Esophagus muscularis mucosa (tissue), 4 donors: ENCODE data around the gene THOC2. TPM values are rescaled to one million over a fixed set of nuclear protein-coding genes. Genes with fewer than 3 reads are reported as not detected.
"Not testable (repeated sequence)": the region's sequence is repeated elsewhere in the genome, so short reads cannot be mapped to it uniquely, and the experiment has no call there.

Experiments
- DNase-seq: peaks from one replicate; pipeline ENCODE4 v3.0.0-alpha.2; 2017; ENCODE audit errors: extremely low spot score
- H3K27ac ChIP-seq, 4 donors: fragments of 200-600 bp; sonication (generic); replicated peaks in 1 of 4; 1 replicate in 3 of 4; 2 replicates in 1 of 4; pipeline ENCODE4 v1.5.1; 2016 to 2019; ENCODE audit warnings: mild to moderate bottlenecking in 1 of 4
- H3K27me3 ChIP-seq, 4 donors: fragments of 200-600 bp; sonication (generic); one replicate each; pipeline versions ENCODE4 v1.5.1 to v1.6.0; 2016 to 2019
- H3K36me3 ChIP-seq, 4 donors: fragments of 200-600 bp; sonication (generic); one replicate each; pipeline ENCODE4 v1.5.1; 2016 to 2019
- H3K4me1 ChIP-seq, 4 donors: fragments of 200-600 bp; sonication (generic); one replicate each; pipeline ENCODE4 v1.5.1; 2016 to 2019
- H3K4me3 ChIP-seq, 4 donors: fragments of 200-600 bp; sonication (generic); 1 replicate in 2 of 4; 2 replicates in 2 of 4; pipeline ENCODE4 v1.5.1; 2016 to 2019; ENCODE audit warnings: mild to moderate bottlenecking in 4 of 4, moderate library complexity in 1 of 4
- H3K9me3 ChIP-seq, 4 donors: fragments of 200-600 bp; sonication (generic); 1 replicate in 3 of 4; 2 replicates in 1 of 4; pipeline ENCODE4 v1.5.1; 2016 to 2019
- CTCF ChIP-seq, 3 experiments: fragments of 200-600 bp in 2 of 3; fragments of 450-650 bp in 1 of 3; sonication (generic) in 2 of 3; IDR thresholded peaks; one replicate each; pipeline ENCODE4 v1.5.1; 2017 to 2019; ENCODE audit warnings: antibody characterized with exemption in 3 of 3, mild to moderate bottlenecking in 2 of 3, moderate library complexity in 1 of 3
- EP300 ChIP-seq: sonication (generic); formaldehyde crosslinking; IDR thresholded peaks from one replicate; pipeline ENCODE4 v1.6.1; 2017; ENCODE audit warnings: antibody characterized with exemption
- POLR2A ChIP-seq: fragments of 450-650 bp; IDR thresholded peaks from one replicate; pipeline ENCODE4 v1.6.1; 2017; ENCODE audit warnings: antibody characterized with exemption, moderate library complexity, mild to moderate bottlenecking, low read depth
- POLR2AphosphoS5 ChIP-seq, 2 donors: sonication (generic); formaldehyde crosslinking; IDR thresholded peaks; one replicate each; pipeline ENCODE4 v1.6.1; 2017; ENCODE audit warnings: antibody characterized with exemption in 2 of 2
- WGBS: methylation state at CpG from one replicate; pipeline ENCODE4 v1.1.5; 2018; 5-methylcytosine and 5-hydroxymethylcytosine counted together
- intact Hi-C: fragments of 100-400 bp; cut with DNase I; formaldehyde crosslinking; loops from one replicate; pipeline ENCODE4 v1.15.1; 2023
- total RNA-seq, 4 donors: library from RNA; depleted of rRNA; stranded (reverse); fragments of >200 nt; gene quantifications; one replicate each; pipeline versions ENCODE4 v1.1.0 to v1.2.1, GENCODE V29; 2016

Gene THOC2
- total RNA-seq, 4 donors from 2014 or later: 98.1 to 110 (median 109) TPM

GRCh38 chrX:123720486-123720885 lies 12.4 kb downstream of the THOC2 start:
- H3K36me3 ChIP-seq: no peaks in the 10 kb centered on the region
- intact Hi-C loops: no loop called here
- H3K9me3 ChIP-seq: no peaks in the 10 kb centered on the region
- TF ChIP-seq CTCF (IDR thresholded peaks at IDR 0.05) (no peak), POLR2AphosphoS5 (IDR thresholded peaks at IDR 0.05) (no peak), EP300 (no peak), POLR2A (no peak)
- DNase-seq: no peak
- H3K27ac ChIP-seq: no peak overlapping the region
- WGBS: 60% methylated on average over 2 of the region's 2 CpGs
- no peak overlapping the region for H3K4me3 ChIP-seq
- no peaks in the 10 kb centered on the region for H3K4me1 ChIP-seq
- no peaks in the 10 kb centered on the region for H3K27me3 ChIP-seq

GRCh38 chrX:123713841-123714240 lies 19.0 kb downstream of the THOC2 start:
- Histone ChIP-seq H3K4me3 (no peak overlapping the region), H3K27ac (no peak overlapping the region), H3K27me3 (no peaks in the 10 kb centered on the region), H3K36me3 (no peaks in the 10 kb centered on the region), H3K9me3 (no peaks in the 10 kb centered on the region), H3K4me1 (peaks cover 0 to 16% (median 7%) of the 10 kb centered on the region in 4 donors)
- no peak for DNase-seq
- no peak for TF ChIP-seq POLR2A
- intact Hi-C loops: no loop called here

GRCh38 chrX:123713434-123713833 lies 19.4 kb downstream of the THOC2 start:
- TF ChIP-seq POLR2A (no peak), EP300 (no peak)
- WGBS: 73% methylated on average over 4 of the region's 4 CpGs
- no peak overlapping the region for H3K27ac ChIP-seq
- H3K4me1 ChIP-seq: peaks cover 0 to 16% (median 7%) of the 10 kb centered on the region in 4 donors
- H3K4me3 ChIP-seq: no peak overlapping the region
- no peaks in the 10 kb centered on the region for H3K36me3 ChIP-seq
- no peaks in the 10 kb centered on the region for H3K27me3 ChIP-seq
- intact Hi-C loops: no loop called here
- DNase-seq: no peak
- H3K9me3 ChIP-seq: no peaks in the 10 kb centered on the region

GRCh38 chrX:123711201-123711600 lies 21.7 kb downstream of the THOC2 start:
- H3K9me3 ChIP-seq, intact Hi-C loops, H3K4me3 ChIP-seq, H3K27me3 ChIP-seq, DNase-seq, H3K36me3 ChIP-seq, H3K27ac ChIP-seq: not testable (repeated sequence)
- 93% methylated on average over 5 of the region's 5 CpGs for WGBS
- H3K4me1 ChIP-seq: peaks cover 0 to 16% (median 7%) of the 10 kb centered on the region in 4 donors

GRCh38 chrX:123704781-123705180 lies 28.1 kb downstream of the THOC2 start:
- no peaks in the 10 kb centered on the region for H3K4me1 ChIP-seq
- H3K36me3 ChIP-seq: no peaks in the 10 kb centered on the region
- TF ChIP-seq POLR2A (no peak), CTCF (IDR thresholded peaks at IDR 0.05) (no peak), EP300 (no peak), POLR2AphosphoS5 (IDR thresholded peaks at IDR 0.05) (no peak)
- intact Hi-C loops: no loop called here
- no peak overlapping the region for H3K4me3 ChIP-seq
- H3K27me3 ChIP-seq: no peaks in the 10 kb centered on the region
- DNase-seq: no peak
- no peaks in the 10 kb centered on the region for H3K9me3 ChIP-seq
- no peak overlapping the region for H3K27ac ChIP-seq
- WGBS: 76% methylated on average over 2 of the region's 2 CpGs

GRCh38 chrX:123698979-123699520 lies 33.8 kb downstream of the THOC2 start:
- H3K27ac ChIP-seq: no peak overlapping the region
- H3K27me3 ChIP-seq: no peaks in the 10 kb centered on the region
- H3K4me1 ChIP-seq: peaks cover 0 to 8% (median 0%) of the 10 kb centered on the region in 4 donors
- H3K9me3 ChIP-seq: no peaks in the 10 kb centered on the region
- intact Hi-C loops: loop anchor here (10.0 kb wide), 1 partner anchor 76 kb away; no protein-coding TSS in a partner anchor
- H3K4me3 ChIP-seq: no peak overlapping the region
- TF ChIP-seq EP300: no peak
- TF ChIP-seq POLR2AphosphoS5 (IDR thresholded peaks at IDR 0.05): no peak
- peaks cover 0 to 10% (median 0%) of the 10 kb centered on the region in 4 donors for H3K36me3 ChIP-seq
- DNase-seq: no peak

- Histone ChIP-seq H3K36me3 (peaks cover 0 to 16% (median 0%) of the 10 kb centered on the region in 4 donors), H3K27me3 (no peaks in the 10 kb centered on the region), H3K9me3 (no peaks in the 10 kb centered on the region), H3K4me3 (no peak overlapping the region), H3K27ac (no peak overlapping the region), H3K4me1 (peaks cover 0 to 8% (median 0%) of the 10 kb centered on the region in 4 donors)
- WGBS: 72% methylated on average over 2 of the region's 2 CpGs
- no peak for DNase-seq
- TF ChIP-seq EP300 (no peak), POLR2AphosphoS5 (IDR thresholded peaks at IDR 0.05) (no peak), POLR2A (no peak), CTCF (IDR thresholded peaks at IDR 0.05) (no peak)
- intact Hi-C loops: loop anchor here (10.0 kb wide), 1 partner anchor 78 kb away; no protein-coding TSS in a partner anchor
Observed at GRCh38 chrX:123696334-123696733, 36.5 kb downstream of the THOC2 start.
